HG03095 (cell line): Measurements from ENCODE around the gene VILL.

Experiments used
- ATAC-seq: cut with Tn5 transposase; IDR thresholded peaks from one replicate; pipeline ENCODE4 v1.9.1; 2021; ENCODE audit warnings: moderate library complexity; ENCODE audit not compliant: unreplicated experiment

VILL gene

DNA sequence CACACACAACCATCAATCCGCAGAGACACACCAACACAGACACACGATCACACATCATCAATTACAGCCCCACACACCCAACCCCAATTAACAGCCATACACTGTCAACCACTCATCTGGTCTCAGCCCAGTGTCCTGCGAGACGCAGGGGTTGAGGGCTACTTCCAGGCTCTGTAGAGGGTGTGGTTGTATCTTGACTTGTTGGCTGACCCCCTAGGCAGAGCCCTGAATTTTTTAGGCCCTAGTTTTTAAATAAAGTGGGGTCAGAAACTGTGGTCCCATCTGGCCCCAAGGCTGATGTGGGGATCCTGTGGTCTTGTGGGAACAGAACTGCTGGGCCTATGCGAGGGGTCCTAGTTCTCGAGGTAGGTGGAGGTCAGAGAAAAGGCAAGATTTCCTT lies 9.2 kb downstream of the VILL start:
- no peak for ATAC-seq

DNA sequence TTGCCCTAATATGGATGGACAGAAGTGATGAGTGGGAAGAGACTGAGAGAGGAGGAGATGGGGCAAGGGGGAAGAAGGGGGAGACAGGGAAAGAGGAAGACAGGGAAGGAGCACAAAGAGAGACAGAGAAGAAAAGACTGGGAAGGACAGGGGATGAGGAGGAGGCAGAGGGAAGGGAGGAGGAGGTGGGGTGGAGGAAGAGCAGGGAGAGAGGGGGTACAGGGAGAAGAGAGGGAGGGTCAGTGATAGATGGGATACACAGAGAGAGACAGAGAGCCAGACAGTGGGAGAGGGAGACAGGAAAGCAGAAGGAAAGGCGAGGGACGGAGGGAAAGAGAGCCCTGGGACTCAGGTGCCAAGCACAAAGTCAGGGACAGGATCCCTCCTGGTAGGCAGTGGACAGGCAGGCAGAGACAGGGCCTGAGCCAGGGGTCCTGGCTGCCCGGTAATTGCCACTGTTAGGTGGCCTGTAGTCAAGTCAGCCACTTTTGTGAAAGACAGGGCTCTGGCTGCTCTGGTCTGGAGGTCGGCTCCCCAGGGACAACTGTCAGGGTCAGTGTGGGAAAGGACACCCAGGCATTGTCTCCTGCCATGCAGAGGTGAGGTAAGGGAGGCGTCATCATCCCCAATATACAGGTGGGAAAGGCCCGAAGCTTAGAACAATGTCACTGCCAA lies 9.8 kb downstream of the VILL start:
- ATAC-seq = no peak

DNA sequence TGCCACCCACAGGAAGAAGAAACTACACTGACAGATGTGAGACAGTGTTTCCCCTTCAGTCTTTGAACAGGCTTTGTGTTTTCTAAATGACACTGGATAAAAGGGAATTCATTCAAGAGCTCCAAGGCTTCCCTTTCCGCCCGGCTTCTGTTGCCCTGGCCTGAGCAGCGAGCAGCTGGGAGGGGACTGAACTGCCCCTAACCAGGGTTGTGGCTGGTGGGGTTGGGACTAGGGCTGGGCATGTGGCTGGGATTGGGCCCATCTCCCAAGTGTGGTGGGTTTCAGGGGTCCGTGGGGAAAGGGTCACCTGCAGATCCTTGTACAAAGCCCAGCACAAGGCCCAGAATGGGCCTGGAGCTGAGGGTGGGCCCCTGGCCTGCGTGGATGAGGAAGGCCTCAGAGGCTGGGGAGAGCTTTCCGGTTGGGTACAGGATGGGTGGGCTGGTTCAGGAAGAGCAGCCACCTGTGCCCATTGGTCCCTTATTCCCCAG lies 10.4 kb downstream of the VILL start:
- no peak for ATAC-seq

DNA sequence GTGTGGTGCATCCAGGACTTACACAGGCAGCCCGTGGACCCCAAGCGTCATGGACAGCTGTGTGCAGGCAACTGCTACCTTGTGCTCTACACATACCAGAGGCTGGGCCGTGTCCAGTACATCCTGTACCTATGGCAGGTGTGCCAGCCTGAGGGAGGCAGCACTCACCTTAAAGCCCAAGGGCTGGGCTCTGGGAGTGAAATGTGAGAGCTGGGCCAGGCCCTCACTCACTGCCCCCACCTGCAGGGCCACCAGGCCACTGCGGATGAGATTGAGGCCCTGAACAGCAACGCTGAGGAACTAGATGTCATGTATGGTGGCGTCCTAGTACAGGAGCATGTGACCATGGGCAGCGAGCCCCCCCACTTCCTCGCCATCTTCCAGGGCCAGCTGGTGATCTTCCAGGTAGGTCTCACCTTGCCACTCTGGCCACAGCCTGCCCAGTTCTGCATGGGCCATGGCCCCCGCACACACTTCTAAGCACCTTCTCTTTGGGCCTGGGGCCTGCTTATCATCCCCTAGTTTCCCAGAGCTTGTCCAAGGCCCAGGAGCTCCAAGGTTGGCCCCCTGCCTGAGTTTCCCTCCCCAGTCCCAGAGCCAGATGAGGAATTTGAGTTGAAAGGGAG lies 11.0 kb downstream of the VILL start:
- no peak for ATAC-seq

DNA sequence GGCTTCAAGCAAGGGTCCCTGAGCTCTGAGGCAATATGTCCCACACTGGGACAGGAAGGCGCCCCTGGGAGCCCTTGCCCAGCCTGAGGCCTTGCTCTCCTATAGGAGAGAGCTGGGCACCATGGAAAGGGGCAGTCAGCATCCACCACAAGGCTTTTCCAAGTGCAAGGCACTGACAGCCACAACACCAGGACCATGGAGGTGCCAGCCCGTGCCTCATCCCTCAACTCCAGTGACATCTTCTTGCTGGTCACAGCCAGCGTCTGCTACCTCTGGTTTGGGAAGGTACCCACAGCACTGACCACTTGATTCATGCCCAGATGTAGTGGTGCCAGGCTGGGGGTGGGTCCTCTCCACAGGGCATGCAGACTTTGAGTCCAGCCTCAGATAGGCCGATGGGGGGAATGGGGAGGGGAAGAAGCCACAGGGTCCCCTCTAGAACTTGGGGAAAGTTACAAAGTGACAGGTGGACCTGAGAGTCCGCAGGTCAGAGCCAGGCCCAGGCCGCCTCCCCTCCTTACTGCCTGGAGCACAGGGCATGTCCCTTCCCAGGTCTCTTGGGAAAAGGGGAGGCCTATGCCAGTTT lies 11.8 kb downstream of the VILL start:
- ATAC-seq = no peak

DNA sequence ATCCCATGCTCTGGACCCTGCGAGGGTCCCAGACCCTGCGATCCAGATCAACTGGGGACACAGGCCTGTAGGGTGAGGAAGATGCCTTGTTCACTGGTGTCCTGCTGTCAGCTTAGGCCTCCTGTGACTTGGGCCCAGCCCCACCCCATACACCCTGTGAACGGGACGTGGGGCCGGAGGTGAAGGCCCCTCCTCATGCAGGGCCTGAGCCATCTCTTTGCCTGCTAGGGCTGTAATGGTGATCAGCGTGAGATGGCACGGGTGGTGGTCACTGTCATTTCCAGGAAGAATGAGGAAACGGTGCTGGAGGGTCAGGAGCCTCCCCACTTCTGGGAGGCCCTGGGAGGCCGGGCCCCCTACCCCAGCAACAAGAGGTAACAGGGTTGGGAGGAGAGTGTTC lies 12.4 kb downstream of the VILL start:
- no peak for ATAC-seq

DNA sequence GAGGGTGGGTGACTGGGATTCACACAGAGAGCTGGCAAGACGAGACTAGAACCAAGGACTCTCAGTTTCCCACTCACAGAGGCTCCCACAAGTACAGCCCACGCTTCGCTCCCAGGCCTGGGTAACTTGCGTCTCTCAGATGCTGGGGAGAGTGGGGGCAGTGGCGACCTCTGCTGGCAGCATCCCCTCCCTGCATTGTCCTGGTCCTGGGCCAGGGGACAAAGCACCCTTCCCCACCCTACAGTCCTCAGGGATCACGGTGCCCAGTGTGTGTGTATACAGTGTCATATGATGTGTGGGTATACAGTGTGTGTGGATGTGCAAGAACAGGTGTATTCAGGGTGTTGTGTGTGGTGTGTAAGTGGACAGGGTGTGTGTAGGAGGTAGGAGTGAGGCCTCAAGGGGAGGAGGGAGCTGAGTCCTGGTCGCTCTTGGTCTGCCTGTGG lies 12.8 kb downstream of the VILL start:
- ATAC-seq = no peak

DNA sequence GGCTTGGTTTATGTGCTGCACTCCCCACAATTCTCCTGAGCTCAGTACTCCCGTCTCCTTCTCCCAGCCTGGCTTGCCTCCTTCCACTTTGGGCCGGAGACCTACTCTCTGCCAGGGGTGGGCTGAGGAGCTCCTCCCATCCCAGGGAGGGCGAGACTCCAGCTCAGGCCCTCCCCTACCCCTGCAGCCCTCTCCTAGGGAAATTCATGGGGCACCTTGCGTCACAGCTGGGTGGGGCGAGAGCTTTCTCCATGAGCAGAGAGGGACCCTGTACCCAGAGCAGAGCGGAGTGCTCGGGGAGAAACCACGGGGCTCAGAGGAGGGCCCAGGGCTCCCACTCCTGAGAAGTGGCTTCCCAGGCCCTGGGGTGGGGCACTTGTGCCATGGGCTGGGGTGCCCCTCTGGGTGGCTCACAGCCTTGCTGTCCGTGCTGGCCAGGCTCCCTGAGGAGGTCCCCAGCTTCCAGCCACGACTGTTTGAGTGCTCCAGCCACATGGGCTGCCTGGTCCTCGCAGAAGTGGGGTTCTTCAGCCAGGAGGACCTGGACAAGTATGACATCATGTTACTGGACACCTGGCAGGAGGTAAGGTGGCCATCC lies 13.3 kb downstream of the VILL start:
- ATAC-seq = no peak

DNA sequence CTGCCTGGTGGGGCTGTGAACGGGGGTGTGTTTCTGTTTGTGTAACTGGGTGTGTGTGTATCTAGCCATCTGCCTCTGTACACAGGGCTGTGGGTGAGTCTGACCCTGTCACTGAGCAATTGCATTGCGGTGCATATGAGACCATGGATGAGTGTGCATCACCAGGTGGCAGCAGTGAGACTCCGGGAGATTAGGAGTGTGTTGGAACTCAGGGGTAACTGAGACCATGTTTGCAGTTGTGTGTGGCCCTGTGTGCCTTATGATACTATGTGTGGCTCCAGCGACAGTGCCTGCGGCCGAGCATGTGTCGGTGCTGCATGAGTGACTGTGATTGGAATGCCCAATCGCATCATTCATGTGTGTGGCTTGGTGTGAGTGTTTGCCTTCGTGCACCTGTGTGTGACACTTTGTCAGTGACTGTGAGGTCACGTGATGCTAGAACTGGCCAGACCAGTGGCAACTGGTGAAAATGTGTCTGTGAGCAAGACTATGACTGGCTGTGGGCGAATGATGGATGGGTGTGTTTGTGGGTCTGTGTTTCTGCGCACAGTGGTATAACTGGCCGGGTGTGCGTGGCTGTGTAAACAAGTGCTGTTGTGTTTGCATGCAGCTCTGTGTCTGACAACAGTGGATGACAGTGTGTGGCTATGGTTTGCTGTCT lies 14.0 kb downstream of the VILL start:
- peak; percentile 54 for ATAC-seq

DNA sequence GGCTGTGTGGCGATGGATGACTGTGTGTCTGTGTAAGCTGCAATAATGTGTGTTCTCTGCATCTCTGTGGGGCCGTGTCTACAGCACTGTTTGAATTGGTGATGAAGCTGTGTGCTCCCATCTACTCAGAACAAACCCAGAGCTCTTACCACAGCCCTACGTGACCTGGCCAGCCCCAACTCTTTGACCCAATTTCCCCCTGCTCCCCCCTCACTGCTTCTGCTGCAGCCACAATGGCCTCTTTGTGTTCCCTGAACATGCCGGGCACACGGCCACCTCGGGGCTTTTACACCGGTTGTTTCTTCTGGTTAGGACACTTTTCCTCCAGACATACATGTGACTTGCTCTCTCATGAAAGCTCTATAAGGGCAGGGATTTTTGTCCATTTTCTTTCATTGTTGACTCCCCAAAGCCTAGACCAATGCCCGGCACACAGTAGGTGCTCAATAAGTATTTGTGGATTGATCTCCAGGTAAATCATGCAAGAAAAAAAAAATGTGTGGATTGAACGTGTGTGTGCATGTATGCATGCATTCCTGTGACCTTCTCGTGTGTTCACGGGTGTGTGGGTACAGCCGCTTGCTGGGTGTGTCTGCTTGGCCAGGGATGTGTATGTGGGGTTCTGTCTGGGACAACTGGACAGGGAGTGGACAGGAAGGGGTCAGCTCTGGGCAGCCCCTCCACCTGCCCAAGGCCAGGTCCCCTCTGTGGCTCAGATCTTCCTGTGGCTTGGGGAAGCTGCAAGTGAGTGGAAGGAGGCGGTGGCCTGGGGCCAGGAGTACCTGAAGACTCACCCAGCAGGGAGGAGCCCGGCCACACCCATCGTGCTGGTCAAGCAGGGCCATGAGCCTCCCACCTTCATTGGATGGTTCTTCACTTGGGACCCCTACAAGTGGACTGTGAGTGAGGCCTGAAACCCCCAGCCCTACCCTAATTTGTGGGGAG lies 14.8 kb downstream of the VILL start:
- ATAC-seq = no peak

DNA sequence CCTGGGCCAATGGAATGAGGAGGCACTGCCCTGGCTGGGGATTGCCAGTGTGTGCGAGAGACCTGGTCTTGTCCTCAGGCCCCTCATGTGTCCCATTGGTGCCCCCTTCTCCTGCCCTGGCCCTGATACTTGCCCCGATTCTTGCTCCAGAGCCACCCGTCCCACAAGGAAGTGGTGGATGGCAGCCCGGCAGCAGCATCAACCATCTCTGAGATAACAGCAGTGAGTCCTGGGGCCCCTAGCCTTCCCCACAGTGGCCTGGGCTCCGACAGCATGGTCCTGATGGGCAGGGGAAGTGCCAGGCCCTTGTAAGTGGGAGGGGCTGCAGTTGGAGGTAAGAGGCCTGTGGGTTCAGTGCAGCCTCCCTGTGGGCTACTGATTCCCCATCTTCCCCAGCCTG lies 15.4 kb downstream of the VILL start:
- ATAC-seq = no peak

DNA sequence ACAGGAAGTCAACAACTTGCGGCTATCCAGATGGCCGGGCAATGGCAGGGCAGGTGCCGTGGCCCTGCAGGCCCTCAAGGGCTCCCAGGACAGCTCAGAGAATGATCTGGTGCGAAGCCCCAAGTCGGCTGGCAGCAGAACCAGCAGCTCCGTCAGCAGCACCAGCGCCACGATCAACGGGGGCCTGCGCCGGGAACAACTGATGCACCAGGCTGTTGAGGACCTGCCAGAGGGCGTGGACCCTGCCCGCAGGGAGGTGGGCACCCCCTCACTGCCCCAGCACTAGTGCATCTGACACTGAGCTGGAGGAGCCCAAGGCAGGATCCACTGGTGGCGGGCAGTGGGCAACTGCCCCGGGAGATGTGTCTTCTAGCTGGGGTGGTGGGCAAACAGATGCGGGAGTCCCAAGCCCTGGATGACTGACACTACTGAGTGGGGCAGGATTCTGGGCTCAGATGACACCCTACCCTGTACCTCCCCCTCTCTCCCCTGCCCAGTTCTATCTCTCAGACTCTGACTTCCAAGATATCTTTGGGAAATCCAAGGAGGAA lies 15.9 kb downstream of the VILL start:
- no peak for ATAC-seq

DNA sequence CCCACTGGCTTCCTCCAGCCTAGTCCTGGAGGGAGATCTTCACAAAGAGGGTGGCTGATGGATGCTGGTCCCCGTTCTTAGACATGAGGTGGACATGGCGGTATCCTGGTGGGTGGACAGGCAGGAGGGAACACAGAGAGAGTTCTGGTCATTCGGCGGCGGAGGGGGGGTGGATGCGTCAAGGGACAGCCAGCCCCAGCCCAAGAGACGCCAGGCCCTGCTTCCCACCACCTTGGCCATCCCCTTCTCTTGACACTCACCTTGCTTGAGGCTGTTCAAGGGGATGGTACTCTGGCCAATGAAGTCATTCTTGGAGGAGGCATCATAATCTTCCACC lies 17.1 kb downstream of the VILL start:
- ATAC-seq = no peak

DNA sequence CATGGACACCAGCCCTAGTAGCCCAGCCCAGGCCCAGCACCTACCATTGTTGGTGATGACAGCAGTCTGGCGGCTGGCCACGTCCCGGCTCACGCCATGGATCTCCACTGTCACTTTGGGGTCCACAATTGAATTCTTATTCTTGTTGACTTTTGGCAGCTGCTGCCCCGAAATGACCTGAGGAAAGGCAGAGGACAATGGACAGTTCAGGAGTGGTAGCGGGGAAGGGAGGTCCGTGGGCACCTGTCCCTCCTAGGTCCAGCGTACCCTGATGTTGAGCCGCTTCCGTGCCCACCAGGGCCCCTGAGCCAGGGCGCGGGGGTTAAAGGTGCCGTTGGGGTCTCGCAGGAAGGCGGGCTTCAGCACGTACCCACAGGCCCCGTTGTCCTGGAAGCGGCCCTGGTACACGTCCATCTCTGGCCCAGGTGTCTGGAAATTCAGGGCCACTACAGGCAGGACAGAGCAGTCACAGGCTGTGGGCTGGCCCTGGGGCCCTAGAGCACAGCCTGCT lies 17.7 kb downstream of the VILL start:
- ATAC-seq = no peak

DNA sequence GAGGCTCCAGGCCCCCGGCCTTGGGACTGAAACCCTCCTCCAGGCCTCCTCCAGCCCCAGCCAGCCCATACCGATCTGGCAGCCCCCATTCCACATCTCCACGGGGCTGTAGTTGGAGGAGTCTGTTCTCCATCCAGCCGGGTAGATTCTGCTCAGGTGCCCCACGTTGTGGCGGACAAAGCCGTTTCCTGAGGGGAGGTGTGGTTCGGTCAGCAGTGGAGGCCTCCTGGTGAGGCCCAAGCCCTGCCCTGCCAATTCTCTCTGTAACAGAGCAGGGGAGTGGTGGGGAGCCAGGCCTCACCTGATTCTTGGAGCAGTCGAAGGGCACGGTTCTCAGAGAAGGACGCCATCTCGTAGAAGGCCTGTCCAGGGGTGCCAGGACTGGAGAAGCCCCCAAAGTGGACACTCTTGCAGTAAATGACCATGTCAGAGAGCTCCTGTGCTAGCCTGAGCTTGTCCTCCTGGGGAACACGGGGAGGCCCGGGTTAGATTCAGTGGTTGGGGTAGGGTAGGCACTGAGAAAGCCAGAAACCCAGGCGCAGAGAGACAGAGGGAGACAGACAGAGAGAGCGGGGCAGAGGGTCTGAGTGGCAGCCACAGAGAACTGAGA lies 18.5 kb downstream of the VILL start:
- ATAC-seq = no peak

DNA sequence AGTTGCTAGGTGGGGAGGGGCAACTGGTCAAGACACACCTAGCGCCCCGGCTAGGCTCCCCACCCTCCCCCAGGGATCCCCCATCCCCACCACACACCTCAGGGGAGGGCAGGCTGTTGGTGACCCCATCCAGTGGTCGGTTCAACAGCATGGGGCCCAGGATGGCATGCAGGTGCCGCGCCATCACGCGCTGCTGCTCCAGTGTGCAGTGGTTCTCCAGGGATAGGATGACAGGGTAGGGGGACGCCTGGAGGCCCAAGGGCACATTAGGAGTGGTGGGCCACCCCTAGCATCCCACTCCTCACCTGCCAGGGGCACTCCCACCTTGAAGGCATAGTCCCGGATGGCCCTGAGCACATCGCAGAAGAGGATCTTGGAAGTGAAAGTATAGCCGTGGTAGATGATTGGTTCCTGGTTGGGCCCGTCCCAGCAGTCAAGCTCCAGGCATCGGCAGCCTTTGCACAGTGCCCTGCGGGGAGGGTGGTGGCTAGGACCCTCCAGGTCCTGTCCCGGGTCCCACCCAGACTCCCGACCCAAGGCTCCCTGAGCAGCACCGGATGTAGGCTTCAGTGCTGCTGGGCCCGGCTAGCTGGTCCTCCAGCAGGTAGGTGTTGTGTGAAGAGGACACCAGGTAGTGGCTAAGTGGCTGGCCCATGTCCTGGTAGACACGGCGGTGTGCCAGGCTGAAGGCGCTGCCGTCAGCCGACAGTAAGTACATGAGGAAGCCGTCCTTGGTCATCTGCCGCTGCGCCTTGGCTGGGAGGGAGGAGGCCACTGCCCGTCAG lies 19.4 kb downstream of the VILL start:
- ATAC-seq = no peak

DNA sequence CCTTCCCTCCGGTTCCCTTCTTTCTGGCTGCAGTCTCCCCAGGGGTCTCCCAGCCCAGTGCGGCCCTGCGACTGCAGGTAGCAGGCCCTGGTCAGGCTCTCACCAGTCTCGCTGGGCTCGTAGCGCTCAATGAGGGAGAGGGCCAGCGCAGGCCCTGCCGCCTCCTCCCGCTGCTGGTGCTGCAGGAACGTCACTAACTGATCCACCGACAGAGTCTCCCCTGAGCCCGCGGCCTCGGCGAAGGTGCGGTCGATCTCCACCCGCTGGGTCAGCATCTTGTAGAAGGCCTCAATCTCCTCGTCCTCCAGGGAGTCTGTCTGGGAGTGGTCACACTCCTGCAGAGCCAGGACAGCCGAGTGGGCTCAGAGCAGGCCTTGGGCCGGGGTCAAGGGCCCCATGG lies 20.5 kb downstream of the VILL start:
- no peak for ATAC-seq

DNA sequence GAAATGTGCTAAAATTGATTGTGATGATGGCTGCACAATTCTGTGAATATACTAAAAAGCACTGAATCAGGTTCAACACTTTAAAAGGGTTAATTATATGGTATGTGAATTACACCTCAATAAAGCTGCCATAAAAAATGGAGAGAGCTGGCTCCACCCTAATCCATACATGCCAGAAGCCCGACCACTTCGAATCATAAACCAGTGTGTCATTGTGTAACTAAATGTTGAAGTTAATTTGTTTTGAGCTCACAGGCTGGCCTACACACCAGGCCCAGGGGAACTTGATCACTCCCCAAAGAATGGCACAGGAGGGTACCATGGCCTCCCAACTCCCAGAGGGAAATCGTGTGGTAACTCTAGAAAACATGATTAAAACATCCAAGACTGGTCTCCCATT lies 24.9 kb downstream of the VILL start:
- ATAC-seq = no peak

DNA sequence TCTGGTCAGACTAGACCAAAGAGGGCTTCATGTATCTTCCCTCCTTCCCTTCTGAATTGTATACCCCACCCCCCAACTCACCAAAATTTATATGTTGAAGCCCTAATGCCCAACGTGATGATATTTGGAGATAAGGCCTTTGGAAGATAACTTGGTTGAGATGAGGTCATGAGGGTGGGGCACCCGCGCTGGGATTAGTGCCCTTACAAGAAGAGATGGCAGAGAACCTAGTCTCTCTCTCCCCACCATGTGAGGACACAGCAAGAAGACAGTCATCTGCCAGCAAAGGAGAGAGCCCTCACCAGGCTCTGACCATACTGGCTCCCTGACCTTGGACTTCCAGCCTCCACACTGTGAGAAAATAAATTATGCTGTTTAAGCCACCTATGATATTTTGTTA lies 25.4 kb downstream of the VILL start:
- no peak for ATAC-seq
